Common myeloid progenitor, CD34-positive (primary cell): ENCODE measurements around the gene UBE2B.

Source experiments
- CTCF ChIA-PET: fragments of 350-600 bp; sonication (Branson Sonifier 250); formaldehyde crosslinking; loops from one replicate; lab custom pipeline; 2021; ENCODE audit warnings: antibody characterized with exemption; lab: Charles Lee
- POLR2A ChIA-PET: fragments of 350-600 bp; sonication (Branson Sonifier 250); formaldehyde crosslinking; loops from one replicate; lab custom pipeline; 2021; ENCODE audit warnings: antibody characterized with exemption; lab: Charles Lee
- DNase-seq, 3 donors: peaks; one replicate each; pipeline versions ENCODE4 v3.0.0 to v3.0.0-alpha.2; 2013
- H3K27ac ChIP-seq, 2 experiments: 1 replicate in 1 of 2; 2 replicates in 1 of 2; pipeline ENCODE4 v1.7.0; 2013; ENCODE audit warnings: inconsistent platforms in 2 of 2, low read length in 2 of 2, mild to moderate bottlenecking in 2 of 2, low read depth in 1 of 2, moderate library complexity in 1 of 2; ENCODE audit not compliant: severe bottlenecking in 2 of 2, insufficient read depth in 1 of 2, poor library complexity in 1 of 2
- H3K27me3 ChIP-seq, 5 experiments: replicated peaks in 2 of 5; 1 replicate in 3 of 5; 2 replicates in 2 of 5; pipeline versions ENCODE4 v1.6.1 to v1.7.0; 2013; ENCODE audit warnings: low read length in 4 of 5, mild to moderate bottlenecking in 2 of 5, moderate library complexity in 2 of 5, inconsistent platforms in 1 of 5; ENCODE audit not compliant: insufficient read depth in 5 of 5, control insufficient read depth in 4 of 5
- H3K36me3 ChIP-seq, 4 experiments: 1 replicate in 2 of 4; 2 replicates in 2 of 4; pipeline versions ENCODE4 v1.6.1 to v1.7.0; 2013; ENCODE audit warnings: low read length in 3 of 4, control low read depth in 1 of 4, mild to moderate bottlenecking in 1 of 4; ENCODE audit not compliant: control insufficient read depth in 4 of 4, insufficient read depth in 4 of 4
- H3K4me1 ChIP-seq, 4 experiments: 1 replicate in 3 of 4; 2 replicates in 1 of 4; pipeline versions ENCODE4 v1.6.1 to v1.7.1; 2013; ENCODE audit warnings: low read length in 3 of 4, mild to moderate bottlenecking in 3 of 4, control low read depth in 1 of 4, inconsistent platforms in 1 of 4, moderate library complexity in 1 of 4; ENCODE audit not compliant: control insufficient read depth in 4 of 4, insufficient read depth in 4 of 4; ENCODE audit errors: control extremely low read depth in 1 of 4
- H3K4me3 ChIP-seq, 7 experiments: 1 replicate in 4 of 7; 2 replicates in 3 of 7; pipeline versions ENCODE4 v1.5.1 to v1.7.0; 2013; ENCODE audit warnings: mild to moderate bottlenecking in 7 of 7, low read length in 6 of 7, moderate library complexity in 6 of 7, inconsistent platforms in 2 of 7, low read depth in 2 of 7, control low read depth in 1 of 7; ENCODE audit not compliant: insufficient read depth in 4 of 7, control insufficient read depth in 1 of 7; ENCODE audit errors: extremely low read depth in 1 of 7
- H3K9me3 ChIP-seq, 5 experiments: 1 replicate in 4 of 5; 2 replicates in 1 of 5; pipeline versions ENCODE4 v1.6.1 to v1.7.1; 2013; ENCODE audit warnings: low read length in 4 of 5, mild to moderate bottlenecking in 2 of 5, inconsistent platforms in 1 of 5, low read depth in 1 of 5, moderate library complexity in 1 of 5; ENCODE audit not compliant: control insufficient read depth in 4 of 5, insufficient read depth in 2 of 5; ENCODE audit errors: control extremely low read depth in 1 of 5
- WGBS: methylation state at CpG from one replicate; pipeline ENCODE4 v1.1.5; 2013; ENCODE audit not compliant: insufficient coverage; 5-methylcytosine and 5-hydroxymethylcytosine counted together

Gene UBE2B

DNA sequence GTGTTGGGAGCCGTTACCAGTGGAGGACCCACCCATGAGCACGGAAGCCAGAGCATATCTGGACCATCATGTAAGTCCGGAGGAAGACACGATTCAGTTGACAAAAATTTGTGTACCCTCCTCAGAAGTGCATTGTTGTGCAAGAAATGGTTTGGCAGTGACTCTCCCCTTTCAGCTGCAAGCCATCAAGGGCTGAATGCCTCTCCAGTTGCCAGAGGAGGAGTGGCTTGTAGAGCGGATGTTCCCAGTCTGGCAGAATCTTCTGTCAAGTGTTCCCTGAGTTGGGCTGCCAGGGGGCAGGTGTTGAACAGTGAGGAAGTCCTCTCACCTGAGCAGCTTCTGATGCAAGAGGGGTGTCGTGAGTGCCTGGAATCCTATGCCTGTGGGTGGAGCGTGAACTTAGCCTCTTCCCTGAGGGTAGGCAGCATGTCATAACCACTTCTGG lies 67.9 kb downstream of the UBE2B start:
- DNase-seq: no peak
- H3K4me1 ChIP-seq: peaks cover 4 to 26% (median 19%) of the 10 kb centered on the region in 4 experiments
- POLR2A ChIA-PET: interaction anchor here (0.6 kb wide), 1 partner anchor 10 kb away, joined by 4 read pairs; no protein-coding TSS in a partner anchor

DNA sequence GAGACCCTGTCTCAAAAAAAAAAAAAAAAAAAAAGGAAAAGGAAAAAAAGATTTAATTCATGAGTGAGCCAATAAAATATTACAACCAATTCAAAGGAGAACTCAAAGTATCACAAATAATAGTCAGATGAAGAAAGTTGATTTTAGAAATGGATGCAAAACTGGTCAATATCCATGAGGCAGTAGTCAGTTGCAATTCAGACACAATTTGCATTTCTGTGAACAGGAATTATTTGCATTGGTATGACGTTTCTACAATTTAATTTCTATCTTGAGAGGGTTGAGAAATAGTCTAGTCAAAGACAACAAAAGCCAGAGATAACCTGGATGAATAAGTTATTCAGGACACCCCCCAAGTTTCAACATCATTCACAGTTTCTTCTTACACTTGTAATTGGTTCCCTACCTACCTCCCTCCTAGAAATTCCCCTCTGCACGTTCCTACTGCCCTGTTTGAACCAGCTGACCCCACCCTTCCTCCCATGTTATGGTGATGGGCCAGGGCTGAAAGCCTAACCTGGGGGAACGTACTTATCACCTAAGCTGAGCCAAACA lies 68.9 kb downstream of the UBE2B start:
- ChIA-PET CTCF (no interaction called here), POLR2A (interaction anchor here (0.6 kb wide), 1 partner anchor 9 kb away, joined by 4 read pairs; no protein-coding TSS in a partner anchor)
- H3K36me3 ChIP-seq: no peaks in the 10 kb centered on the region
- no peaks in the 10 kb centered on the region for H3K27me3 ChIP-seq
- H3K9me3 ChIP-seq: no peaks in the 10 kb centered on the region
- H3K4me3 ChIP-seq: no peak overlapping the region
- no peak for DNase-seq
- no CpG with 5 or more reads among the region's 3 CpGs for WGBS
- H3K4me1 ChIP-seq: peaks cover 4 to 26% (median 19%) of the 10 kb centered on the region in 4 experiments
- H3K27ac ChIP-seq: no peak overlapping the region

More for the DNA sequence above, 67.9 kb downstream of the UBE2B start:
- no peak overlapping the region for H3K4me3 ChIP-seq
- H3K27ac ChIP-seq: no peak overlapping the region
- no peaks in the 10 kb centered on the region for H3K9me3 ChIP-seq
- H3K27me3 ChIP-seq: no peaks in the 10 kb centered on the region
- H3K36me3 ChIP-seq: no peaks in the 10 kb centered on the region
- 91% methylated on average over 7 of the region's 7 CpGs for WGBS
- CTCF ChIA-PET: interaction anchor here (1.1 kb wide), 1 partner anchor 28 kb away, joined by 3 read pairs; the partner anchor contains the start of gene CDKN2AIPNL
